PC-3 (cell line): Measurements from ENCODE around the gene FAM131A.

Experiments used
- EZH2 ChIP-seq: fragments of 300-600 bp; sonication (generic); IDR thresholded peaks from one replicate; pipeline ENCODE4 v1.6.1; 2017; ENCODE audit warnings: antibody characterized with exemption, mild to moderate bottlenecking, low read length; ENCODE audit not compliant: unreplicated experiment
- EZH2phosphoT487 ChIP-seq: fragments of 300-600 bp; sonication (generic); IDR thresholded peaks from 2 replicates; pipeline ENCODE4 v1.6.1; 2018; ENCODE audit warnings: mild to moderate bottlenecking, antibody characterized with exemption, low read length, borderline replicate concordance
- TF ChIP-seq, protein P1 (sequence below): fragments of 300-600 bp; sonication (generic); conservative IDR thresholded peaks from 2 replicates; pipeline ENCODE4 v1.5.1; 2017; ENCODE audit warnings: antibody characterized with exemption, low read depth, mild to moderate bottlenecking, low read length

DNA sequence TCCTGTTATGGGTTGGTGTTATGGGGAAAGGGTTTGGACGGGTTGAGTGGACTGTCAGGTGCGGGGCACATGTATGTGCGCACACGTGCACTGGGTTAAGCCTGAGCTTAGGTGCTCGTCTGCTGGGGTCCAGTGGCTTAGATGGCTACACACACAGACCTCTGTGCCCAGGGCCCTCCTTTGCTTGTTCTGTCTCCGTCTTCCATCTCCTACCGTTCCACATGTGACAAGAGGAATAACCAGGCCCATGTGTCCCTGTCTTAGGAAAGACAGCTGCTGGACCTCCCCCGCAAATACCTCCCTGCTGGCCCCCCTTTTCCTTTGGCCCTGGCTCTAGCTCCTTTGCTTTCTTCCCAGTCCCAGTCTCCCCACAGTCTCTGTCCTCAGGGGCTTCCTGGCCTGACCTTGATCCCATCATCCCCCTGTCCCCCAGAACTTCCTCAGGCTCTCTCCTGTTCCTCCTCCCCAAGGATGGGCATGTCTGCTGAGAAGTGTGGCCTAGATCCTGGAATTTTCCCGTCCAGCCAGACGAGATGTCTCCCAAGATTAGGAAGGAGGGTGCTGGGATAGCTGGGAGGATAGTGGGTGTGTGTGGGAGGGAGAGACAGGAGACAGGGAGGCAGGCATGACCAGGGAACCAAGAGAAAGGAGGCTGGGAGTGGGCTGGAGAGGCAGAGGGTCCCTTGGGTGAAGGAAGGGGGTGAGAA, 41.4 kb downstream of the FAM131A start:
- TF ChIP-seq, protein P1, sequence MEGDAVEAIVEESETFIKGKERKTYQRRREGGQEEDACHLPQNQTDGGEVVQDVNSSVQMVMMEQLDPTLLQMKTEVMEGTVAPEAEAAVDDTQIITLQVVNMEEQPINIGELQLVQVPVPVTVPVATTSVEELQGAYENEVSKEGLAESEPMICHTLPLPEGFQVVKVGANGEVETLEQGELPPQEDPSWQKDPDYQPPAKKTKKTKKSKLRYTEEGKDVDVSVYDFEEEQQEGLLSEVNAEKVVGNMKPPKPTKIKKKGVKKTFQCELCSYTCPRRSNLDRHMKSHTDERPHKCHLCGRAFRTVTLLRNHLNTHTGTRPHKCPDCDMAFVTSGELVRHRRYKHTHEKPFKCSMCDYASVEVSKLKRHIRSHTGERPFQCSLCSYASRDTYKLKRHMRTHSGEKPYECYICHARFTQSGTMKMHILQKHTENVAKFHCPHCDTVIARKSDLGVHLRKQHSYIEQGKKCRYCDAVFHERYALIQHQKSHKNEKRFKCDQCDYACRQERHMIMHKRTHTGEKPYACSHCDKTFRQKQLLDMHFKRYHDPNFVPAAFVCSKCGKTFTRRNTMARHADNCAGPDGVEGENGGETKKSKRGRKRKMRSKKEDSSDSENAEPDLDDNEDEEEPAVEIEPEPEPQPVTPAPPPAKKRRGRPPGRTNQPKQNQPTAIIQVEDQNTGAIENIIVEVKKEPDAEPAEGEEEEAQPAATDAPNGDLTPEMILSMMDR = no peak
- TF ChIP-seq EZH2 = peak; percentile 26
- no peak for TF ChIP-seq EZH2phosphoT487
